ENCODE data around the gene CDC25A.

CDC25A gene

DNA sequence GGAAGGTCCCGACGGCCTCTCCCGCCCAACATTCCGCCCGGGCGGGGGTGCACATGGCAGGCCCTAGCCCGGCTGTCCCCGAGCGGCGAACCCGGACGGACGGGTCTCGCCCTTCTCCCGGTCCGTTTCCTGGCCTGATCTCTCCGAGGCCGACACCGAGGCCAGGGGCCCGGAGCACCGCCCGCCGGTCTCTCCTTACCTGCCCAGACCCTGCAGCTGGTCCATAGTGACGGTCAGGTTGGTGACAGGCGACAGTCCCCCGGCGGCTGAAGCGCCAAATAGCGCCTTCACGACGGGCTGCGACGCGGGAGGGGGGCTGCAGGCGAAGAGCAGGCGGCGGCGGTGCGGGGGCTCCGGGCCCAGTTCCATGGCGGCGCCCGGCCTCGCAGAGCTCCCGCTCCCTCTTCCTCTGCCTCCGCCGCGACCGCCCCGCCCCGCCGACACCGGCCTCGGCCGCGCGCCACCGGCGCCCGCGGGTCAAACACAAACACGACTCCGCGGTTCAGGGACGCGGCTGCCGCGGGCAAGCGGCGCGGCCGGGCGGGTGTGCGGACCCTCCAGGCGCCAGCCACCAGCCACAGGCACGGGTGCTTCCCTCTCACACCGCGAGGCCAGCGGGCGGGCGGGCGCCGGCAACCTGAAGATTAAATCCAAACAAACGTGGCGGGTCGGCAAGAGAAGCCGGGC is 495 bp downstream of the CDC25A start:
- peak in 1 of 2 donors; percentile 4 for DNase-seq (ENCODE audit: low read depth in 2 of 2)
- H3K4me3 ChIP-seq (replicated peaks in 1 of 2; ENCODE audit: low read depth in 2 of 2, low read length in 2 of 2) = peak overlapping the region; percentile 84 to 86
- TF ChIP-seq, protein P1, sequence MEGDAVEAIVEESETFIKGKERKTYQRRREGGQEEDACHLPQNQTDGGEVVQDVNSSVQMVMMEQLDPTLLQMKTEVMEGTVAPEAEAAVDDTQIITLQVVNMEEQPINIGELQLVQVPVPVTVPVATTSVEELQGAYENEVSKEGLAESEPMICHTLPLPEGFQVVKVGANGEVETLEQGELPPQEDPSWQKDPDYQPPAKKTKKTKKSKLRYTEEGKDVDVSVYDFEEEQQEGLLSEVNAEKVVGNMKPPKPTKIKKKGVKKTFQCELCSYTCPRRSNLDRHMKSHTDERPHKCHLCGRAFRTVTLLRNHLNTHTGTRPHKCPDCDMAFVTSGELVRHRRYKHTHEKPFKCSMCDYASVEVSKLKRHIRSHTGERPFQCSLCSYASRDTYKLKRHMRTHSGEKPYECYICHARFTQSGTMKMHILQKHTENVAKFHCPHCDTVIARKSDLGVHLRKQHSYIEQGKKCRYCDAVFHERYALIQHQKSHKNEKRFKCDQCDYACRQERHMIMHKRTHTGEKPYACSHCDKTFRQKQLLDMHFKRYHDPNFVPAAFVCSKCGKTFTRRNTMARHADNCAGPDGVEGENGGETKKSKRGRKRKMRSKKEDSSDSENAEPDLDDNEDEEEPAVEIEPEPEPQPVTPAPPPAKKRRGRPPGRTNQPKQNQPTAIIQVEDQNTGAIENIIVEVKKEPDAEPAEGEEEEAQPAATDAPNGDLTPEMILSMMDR (IDR thresholded peaks at IDR 0.05; ENCODE audit: low read depth, low read length) = no peak

DNA sequence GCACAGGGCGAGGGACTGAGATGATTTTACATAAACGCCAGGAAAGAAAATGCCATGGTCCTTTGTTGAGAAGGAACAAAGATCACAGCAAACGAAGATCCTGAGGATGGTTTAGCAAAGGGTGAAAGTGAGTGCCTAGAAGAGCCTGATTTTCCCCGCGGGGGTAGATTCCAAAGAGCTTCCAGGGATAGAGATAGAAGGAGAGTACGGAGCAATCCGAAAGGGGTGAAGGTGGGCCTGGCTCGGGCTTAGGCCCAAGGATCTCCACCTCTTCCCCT is 977 bp downstream of the CDC25A start:
- TF ChIP-seq, protein P1 (IDR thresholded peaks at IDR 0.05; ENCODE audit: low read depth, low read length) = no peak
- peak overlapping the region; percentile 81 to 84 for H3K4me3 ChIP-seq (replicated peaks in 1 of 2; ENCODE audit: low read depth in 2 of 2, low read length in 2 of 2)
- DNase-seq (ENCODE audit: low read depth in 2 of 2) = peak in 1 of 2 donors; percentile 17

DNA sequence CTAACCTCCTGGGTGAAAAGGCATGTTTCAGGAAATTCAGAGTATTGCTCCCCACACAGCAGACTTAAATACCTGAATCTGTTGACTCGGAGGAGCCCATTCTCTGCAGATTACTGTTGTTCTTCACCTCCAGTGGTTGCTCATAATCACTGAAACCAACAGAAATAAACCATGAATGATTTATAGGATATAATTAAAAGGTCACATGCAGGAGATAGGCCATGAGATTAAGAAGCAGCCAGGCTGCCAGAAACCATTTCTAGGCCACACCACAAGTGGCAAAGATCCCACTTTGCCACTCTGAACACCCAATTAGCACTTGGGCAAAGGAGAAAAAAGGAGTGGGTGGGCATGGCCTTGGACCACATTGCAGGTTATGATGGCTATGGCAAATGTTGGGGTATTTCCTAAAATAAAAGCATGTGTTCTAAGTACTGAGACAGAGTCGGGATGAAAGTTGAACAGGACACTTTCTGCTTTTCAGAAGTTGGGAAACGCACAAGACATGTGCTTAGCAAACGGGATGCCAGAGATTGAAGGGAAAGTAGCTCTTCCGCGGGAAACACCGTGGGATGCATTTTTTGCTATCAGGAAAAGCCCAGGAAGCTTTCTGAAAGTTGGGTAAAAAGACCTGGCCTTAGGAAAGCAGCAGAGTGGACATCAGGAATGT is 1.5 kb downstream of the CDC25A start:
- TF ChIP-seq, protein P1 (IDR thresholded peaks at IDR 0.05; ENCODE audit: low read depth, low read length) = no peak
- peak; percentile 14 to 32 for DNase-seq (ENCODE audit: low read depth in 2 of 2)
- peak overlapping the region; percentile 81 to 84 for H3K4me3 ChIP-seq (replicated peaks in 1 of 2; ENCODE audit: low read depth in 2 of 2, low read length in 2 of 2)

DNA sequence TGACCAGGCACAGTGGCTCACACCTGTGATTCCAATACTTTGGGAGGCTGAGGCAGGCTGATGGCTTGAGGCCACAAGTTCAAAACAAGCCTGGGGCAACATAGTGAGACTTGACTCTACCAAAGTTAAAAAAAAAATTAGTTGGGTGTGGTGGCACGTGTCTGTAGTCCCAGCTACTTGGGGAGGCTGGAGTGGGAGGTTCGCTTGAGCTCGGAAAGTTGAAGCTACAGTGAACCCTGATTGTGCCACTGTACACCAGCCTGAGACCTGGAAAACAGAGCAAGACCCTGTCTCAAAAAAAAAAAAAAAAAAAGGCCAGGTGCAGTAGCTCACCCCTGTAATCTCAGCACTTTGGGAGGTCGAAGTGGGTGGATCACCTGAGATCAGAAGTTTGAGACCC is 3.1 kb downstream of the CDC25A start:
- no peak overlapping the region for H3K4me3 ChIP-seq (replicated peaks in 1 of 2; ENCODE audit: low read depth in 2 of 2, low read length in 2 of 2)
- DNase-seq (ENCODE audit: low read depth in 2 of 2) = no peak
- TF ChIP-seq, protein P1 (IDR thresholded peaks at IDR 0.05; ENCODE audit: low read depth, low read length) = no peak

DNA sequence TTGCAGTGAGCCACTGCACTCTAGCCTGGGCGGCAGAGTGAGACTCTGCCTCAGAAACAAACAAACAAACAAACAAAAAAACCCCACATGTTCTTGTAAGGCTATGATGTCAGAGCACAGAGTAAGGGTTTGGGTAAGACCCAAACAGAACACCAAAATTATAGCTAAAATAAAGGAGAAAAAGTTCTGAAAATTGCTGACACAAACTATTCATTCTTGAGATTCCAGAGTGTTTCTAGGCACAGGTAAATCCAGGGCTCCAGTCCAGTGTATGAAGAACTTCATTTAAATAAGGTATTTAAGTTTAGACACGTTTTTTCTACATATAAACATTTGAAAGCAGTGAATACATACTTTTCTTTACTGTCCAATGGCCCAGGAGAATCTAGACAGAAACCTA is 3.9 kb downstream of the CDC25A start:
- TF ChIP-seq, protein P1 (IDR thresholded peaks at IDR 0.05; ENCODE audit: low read depth, low read length) = no peak
- H3K4me3 ChIP-seq (replicated peaks in 1 of 2; ENCODE audit: low read depth in 2 of 2, low read length in 2 of 2) = no peak overlapping the region
- no peak for DNase-seq (ENCODE audit: low read depth in 2 of 2)

DNA sequence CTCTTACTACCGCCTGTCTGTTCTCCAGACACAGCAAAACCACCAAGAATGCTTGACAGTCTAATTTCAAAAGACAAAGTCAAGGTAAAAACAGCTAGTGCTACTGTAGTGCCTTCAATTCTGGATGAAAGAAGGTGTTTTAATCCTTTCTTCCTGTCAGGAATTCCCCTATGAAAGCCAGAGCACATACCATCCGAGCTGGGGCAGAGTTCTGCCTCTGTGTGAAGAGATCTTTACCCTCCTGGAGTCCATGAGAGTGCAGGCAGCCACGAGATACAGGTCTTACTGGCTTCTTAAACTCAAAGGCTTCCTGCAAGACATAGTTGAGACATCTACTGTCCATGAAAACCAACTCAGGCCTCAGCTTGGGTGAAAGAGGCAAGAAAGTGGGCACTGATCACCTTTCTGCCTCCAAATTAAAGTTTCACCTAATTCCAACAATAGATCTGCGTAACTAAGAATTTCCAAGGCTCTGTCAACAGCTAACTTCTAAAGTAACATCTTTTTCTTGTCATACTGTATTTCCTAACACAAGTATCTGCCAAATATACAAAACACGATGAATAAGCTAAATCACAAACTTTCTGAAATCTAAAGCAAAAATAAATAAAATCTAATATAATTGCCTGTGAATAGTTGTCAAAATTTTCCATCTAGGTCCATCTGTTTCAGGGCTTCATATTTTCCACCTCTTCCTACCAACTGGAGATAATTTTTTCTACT is 7.5 kb downstream of the CDC25A start:
- TF ChIP-seq, protein P1 (IDR thresholded peaks at IDR 0.05; ENCODE audit: low read depth, low read length) = no peak

More for the DNA sequence above, 7.5 kb downstream of the CDC25A start:
- no peak for DNase-seq (ENCODE audit: low read depth in 2 of 2)
- H3K4me3 ChIP-seq (replicated peaks in 1 of 2; ENCODE audit: low read depth in 2 of 2, low read length in 2 of 2) = no peak overlapping the region

Measured in cardiac fibroblast (primary cell).